Fibroblast of lung (primary cell): Measurements from ENCODE around the gene CAPZA2.
"Not testable (repeated sequence)": the region's sequence is repeated elsewhere in the genome, so short reads cannot be mapped to it uniquely, and the experiment has no call there.

ENCODE experiments used
- EZH2 ChIP-seq: IDR thresholded peaks from 2 replicates; pipeline ENCODE4 v1.5.1; 2012; ENCODE audit warnings: low read length, control low read depth, mild to moderate bottlenecking; ENCODE audit errors: missing control alignments
- TF ChIP-seq, protein P1 (sequence below), 2 donors: IDR thresholded peaks in 1 of 2; conservative IDR thresholded peaks in 1 of 2; 1 replicate in 1 of 2; 2 replicates in 1 of 2; pipeline ENCODE4 v1.5.1; 2011 to 2012; ENCODE audit warnings: low read length in 2 of 2, control low read depth in 1 of 2, inconsistent platforms in 1 of 2, low read depth in 1 of 2, mild to moderate bottlenecking in 1 of 2

- TF ChIP-seq, protein P1, sequence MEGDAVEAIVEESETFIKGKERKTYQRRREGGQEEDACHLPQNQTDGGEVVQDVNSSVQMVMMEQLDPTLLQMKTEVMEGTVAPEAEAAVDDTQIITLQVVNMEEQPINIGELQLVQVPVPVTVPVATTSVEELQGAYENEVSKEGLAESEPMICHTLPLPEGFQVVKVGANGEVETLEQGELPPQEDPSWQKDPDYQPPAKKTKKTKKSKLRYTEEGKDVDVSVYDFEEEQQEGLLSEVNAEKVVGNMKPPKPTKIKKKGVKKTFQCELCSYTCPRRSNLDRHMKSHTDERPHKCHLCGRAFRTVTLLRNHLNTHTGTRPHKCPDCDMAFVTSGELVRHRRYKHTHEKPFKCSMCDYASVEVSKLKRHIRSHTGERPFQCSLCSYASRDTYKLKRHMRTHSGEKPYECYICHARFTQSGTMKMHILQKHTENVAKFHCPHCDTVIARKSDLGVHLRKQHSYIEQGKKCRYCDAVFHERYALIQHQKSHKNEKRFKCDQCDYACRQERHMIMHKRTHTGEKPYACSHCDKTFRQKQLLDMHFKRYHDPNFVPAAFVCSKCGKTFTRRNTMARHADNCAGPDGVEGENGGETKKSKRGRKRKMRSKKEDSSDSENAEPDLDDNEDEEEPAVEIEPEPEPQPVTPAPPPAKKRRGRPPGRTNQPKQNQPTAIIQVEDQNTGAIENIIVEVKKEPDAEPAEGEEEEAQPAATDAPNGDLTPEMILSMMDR (conservative IDR thresholded peaks at IDR 0.05 in 1 of 2, IDR thresholded peaks at IDR 0.05 in 1 of 2; ENCODE audit: low read depth in 1 of 2, low read length in 2 of 2): not testable (repeated sequence)
- TF ChIP-seq EZH2: not testable (repeated sequence)
Measured at GRCh38 chr7:116813371-116813770, 49.0 kb upstream of the CAPZA2 start.
